ENCODE results near the gene SLC22A15.
"Not testable (repeated sequence)": the region's sequence is repeated elsewhere in the genome, so short reads cannot be mapped to it uniquely, and the experiment has no call there.

Gene SLC22A15

DNA sequence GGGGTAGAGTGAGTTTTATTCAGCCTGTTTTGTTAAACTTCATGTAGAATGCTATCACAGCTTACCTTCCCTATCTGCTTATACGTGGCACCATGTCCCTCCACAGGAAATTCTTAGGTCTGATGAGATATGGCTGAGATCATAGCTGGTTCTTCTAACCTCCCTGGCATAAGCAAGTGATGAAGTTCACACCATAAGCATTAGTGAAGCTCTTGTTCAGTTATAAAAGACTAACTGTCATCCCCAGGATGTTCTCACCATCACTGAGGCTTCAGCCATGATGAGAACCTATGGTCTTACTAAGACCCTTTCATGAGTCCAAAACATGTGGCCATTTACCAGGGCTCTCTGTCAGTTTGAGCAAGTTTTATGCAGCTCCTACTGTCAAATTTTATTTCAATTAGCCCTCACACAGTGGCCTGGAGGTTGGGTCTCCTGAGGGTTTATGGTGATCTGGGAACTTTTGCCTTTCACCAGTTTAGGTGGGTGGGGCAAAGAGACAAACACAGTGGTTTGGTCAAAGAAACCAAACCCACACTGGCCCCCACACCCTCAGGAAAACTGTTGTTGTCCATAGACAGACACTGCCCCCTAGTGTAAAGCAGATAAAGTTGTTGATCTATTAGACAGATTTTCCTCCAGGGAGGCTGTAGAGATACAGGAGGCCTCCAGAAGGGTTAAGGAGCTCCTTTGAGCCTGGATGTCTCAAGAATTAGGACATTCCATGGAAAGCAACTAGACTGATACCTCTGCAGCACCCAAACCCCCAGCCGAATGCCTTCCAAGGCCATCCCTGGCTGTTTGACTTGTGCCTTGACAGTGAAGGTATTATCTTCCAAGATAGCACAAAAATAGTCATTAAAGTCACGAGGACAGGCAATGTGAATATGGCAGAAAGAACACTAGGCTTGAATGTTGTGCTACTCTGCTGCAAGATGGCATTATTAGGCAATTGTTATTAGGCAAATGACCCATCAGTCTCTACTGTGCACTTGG lies 5.0 kb downstream of the SLC22A15 start:
- DNase-seq (ENCODE audit: low read depth in 2 of 2, low spot score in 1 of 2) = no peak

DNA sequence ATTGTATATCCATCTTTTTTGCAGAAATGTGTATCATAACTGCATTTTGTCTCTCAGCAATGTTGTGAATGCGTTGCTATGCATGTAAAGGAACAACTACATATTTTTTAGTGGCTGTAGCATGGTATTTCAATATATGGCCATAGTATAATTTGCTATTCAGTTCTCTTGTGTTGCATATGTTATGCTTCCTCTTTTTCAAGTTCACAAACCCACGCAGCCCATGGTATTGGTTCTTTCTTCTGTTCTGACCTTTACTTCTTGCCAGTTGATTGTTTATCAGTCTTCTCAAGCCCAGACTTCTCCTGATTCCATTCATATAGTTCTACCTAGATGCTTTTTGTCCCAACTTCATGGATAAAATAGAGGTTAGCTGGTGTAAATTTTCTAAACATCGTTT lies 6.1 kb downstream of the SLC22A15 start:
- DNase-seq (ENCODE audit: low read depth in 2 of 2, low spot score in 1 of 2) = no peak

DNA sequence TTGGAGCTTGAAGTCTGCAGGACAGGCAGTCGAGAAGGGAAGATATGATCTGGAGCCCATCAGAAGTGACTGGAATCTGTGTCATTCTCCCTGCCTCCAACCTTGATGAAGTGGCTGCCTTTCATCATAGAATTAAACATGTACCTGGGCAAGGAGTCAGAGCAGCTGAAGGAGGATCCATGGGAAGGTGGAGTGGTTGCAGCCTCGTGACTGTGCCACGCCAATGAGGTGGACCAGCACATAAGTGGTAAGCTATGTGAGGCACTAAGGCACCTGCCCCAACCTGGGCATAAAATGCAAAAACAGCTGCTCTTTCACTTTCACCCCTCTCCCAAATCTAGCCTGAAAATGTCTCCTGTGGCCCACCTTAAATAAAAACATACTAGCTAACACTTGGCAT lies 7.3 kb downstream of the SLC22A15 start:
- DNase-seq (ENCODE audit: low read depth in 2 of 2, low spot score in 1 of 2) = no peak

DNA sequence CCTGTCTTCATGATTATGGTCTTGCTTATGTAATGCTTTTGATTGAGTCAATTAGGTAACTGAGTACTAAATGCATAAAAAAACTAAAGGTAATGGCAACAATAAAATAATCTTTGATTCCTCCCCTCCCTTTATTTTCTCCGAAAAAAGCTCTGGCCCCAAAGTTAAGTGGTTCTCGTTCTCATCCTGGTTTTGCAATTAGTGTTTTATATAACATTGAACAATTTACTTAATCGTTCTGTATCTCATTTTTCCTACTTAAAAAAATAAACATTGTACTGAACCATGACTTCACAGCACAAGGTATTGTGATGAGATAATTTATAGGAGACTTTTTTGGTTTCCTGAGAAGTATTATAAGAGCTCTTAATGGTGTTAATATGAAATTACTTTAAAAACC lies 11.3 kb downstream of the SLC22A15 start:
- no peak for DNase-seq (ENCODE audit: low read depth in 2 of 2, low spot score in 1 of 2)

DNA sequence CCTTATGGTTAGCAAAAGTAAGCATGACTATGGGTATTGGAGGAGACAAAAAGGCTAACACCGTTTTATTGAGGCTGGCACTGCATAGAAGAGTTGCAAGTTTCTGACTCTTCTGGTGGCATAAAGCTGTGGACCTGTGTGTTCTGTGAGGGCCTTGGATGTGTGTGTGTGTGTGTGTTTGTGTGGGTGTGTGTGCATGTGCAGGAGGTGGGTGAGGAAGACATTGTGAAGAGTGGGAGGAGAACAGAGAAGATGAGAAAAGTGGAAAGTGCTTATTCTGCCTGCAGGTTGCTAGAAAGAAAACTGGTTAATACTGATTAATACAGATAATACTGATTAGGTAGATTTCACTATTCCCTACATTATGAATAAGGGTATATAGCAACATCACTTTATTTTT lies 12.6 kb downstream of the SLC22A15 start:
- DNase-seq (ENCODE audit: low read depth in 2 of 2, low spot score in 1 of 2) = no peak

DNA sequence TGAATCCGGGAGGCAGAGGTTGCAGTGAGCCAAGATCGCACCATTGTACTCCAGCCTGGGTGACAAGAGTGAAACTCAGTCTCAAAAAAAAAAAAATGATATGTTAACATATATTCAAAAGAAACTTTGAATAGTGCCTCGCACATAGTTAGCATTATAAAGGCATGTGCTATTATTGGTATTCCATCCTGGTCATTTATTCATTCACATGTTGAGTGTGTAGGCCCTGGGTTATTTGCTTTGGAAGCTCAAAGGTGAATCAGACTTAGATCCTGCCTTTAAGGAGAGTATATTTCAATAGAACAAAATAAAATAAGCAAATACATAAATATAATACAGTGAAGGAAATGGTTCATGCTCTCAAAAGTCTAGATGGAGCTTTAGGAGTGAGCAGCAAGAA lies 13.4 kb downstream of the SLC22A15 start:
- DNase-seq (ENCODE audit: low read depth in 2 of 2, low spot score in 1 of 2) = no peak

DNA sequence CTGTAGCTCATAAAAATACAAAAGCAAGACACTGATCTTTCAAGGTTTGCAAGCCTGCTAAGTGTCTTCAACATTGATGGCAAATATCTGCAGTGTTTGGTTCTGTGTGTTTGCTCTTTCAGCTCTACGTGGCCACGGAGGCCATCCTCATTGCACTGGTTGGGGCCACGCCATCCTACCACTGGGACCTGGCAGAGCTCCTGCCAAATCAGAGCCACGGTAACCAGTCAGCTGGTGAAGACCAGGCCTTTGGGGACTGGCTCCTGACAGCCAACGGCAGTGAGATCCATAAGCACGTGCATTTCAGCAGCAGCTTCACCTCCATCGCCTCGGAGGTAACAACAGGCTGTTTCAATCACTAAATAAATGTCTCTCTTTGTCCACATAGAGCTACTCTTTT lies 15.6 kb downstream of the SLC22A15 start:
- DNase-seq (ENCODE audit: low read depth in 2 of 2, low spot score in 1 of 2) = no peak

DNA sequence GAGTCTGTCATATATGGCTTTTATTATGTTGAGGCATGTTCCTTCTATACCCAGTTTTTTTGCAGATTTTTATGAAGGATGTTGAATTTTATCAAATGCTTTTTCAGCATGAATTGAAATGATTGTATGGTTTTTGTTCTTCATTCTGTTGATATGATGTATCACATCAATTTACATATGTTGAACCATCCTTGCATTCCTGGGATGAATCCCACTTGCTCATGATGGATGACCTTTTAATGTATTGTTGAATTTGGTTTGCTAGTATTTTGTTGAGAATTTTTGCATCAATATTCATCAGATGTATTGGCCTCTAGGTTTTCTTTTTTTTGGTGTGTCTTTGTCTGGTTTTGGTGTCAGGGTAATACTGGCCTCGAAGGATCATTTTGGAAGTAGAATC lies 21.6 kb downstream of the SLC22A15 start:
- not testable (repeated sequence) for DNase-seq (ENCODE audit: low read depth in 2 of 2, low spot score in 1 of 2)

DNA sequence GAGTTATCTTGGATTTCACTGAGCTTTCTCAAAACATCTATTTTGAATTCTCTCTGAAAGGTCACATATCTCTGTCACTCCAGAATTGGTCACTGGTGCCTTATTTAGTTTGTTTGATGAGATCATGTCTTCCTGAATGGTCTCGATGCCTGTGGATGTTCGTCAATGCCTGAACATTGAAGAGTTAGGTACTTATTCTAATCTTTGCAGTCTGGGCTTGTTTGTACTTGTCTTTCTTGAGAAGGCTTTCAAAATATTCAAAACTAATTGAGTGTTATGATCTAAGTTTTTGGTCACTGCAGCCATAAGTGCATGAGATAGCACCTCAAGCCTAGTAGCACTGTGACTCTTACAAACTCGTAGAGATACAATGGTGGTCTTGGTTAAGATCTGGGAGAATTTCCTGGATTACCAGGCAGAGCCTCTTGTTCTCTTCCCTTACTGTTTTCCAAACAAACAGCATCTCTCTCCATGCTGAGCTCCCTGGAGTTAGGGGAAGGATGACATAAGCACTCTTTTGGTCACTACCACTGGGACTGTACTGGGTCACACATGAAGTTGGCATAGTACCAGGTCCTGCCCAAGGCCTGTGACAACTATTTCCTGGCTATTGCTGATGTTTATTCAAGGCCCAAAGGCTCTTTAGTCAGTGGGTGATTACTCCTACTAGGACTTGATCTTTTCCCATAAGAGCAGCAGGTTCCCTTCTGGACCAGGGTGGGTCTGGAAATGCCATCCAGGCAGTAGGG lies 25.6 kb downstream of the SLC22A15 start:
- DNase-seq (ENCODE audit: low read depth in 2 of 2, low spot score in 1 of 2) = no peak

DNA sequence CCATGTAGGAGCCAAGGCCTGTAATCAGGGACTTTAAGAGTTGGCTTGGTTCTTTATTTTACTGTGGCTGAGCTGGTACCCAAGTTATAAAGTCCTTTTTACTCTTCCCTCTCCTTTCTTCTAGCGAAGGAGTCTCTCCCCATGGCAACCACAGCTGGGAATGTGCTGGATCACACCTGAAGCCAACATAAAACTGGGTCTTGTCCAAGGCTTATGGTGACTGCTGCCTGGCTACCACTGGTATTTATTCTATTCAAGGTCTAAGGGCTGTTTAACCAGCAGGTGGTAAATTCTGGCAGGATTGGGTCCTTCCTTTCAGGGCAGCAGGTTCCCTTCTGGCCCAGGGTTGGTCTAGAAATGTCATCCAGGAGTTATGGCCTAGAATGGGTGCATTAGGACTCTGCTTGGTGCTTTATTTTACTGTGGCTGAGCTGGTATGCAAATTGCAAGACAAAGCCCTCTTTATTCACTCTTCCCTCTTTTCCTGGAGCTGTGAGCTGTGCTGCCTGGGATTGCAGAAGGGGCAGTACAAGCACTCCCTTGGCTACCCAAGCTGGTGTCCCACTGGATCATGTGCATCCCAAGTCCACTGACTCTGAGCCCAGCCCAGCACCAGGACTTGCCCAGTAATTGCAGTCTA lies 26.6 kb downstream of the SLC22A15 start:
- no peak for DNase-seq (ENCODE audit: low read depth in 2 of 2, low spot score in 1 of 2)

DNA sequence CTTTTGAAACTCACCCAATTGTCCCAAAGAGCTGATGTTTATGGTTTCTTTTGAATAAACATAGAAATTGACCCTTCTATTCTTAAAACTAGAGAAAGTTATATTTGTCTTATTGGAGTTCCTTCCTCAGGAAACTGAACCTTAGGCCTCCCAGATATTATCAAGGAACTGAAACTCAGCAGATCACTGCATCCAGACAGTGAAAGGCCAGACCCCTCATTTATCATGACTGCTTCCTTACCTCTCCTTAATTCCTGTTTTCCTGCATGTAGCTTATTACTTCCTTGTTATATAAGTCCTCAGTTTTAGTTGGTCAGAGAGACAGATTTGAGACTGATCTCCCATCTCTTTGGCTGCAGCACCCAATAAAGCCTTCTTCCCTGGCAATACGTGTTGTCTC lies 27.5 kb downstream of the SLC22A15 start:
- no peak for DNase-seq (ENCODE audit: low read depth in 2 of 2, low spot score in 1 of 2)

DNA sequence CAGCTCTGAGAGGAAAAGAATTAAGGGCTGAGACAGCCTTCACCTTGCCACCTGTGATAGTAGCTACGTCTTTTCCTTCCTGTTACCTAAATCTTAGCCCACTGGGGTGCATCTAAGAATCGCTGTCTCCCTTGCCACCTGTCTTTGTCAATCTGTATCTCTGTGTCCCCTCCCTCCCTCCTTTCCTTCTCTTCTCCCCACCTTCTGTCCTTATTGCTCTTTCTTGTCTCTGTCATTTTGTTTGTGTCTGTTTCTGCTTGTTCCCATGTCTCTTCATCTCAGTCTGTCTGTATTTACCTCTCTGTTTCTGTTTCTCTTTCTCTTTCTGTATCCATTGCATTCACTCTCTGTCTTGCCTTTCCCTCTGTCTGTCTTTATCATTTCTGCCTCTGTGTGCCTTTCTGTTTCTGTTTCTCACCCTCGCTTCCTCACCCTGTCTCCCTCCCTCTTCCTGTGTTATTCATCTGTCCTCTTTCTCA lies 30.2 kb downstream of the SLC22A15 start:
- DNase-seq (ENCODE audit: low read depth in 2 of 2, low spot score in 1 of 2) = no peak

DNA sequence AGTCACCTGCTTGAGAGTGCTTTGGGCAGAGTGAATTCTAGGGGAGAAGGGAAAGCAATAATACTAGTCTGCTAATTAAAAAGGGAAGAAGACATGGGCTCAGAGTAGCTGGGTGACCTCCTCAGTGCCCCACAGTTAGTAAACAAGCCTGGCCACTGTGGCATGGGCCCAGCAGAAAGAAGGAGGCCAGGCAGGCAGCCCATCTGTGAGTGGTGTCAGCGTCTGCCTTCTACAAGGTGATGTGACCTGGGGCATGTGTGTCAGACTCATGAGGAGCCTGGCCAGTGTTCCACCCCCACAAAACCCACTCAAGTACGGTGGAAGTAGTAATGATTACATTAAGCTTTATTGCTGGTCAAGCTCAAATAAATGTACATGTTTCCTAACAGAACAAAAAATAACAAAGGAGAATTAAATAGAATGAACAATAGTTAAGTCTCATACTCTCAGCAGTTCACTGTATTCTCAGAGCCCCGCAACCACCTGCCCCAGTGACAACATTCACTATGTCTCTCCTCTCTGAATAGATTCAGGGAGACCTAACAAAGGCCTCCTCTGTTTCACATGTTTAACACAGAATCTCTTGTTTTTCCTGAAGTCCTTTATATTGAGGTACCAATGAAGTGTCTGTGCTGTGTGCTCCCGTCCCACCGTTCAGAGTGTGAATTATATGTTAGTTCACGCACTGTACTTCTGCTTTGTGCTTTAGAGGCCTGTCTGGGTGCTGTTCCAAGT lies 32.5 kb downstream of the SLC22A15 start:
- DNase-seq (ENCODE audit: low read depth in 2 of 2, low spot score in 1 of 2) = no peak

DNA sequence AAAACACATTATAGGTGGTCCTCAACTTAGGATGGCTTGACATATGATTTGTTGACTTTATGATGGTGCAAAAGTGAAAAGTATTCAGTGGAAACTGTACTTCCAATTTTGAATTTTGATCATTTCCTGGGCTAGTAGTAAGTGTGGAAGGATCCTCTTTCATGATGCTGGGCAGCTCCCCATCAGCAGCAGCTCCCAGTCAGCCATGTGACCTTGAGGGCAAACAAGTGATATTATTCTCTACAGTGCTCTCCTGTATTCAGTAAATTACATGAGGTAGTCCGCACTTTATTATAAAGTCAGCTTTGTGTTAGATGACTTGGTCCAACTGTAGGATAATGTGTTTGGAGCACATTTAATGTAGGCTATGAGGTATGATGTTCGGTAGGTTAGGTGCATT lies 36.4 kb downstream of the SLC22A15 start:
- DNase-seq (ENCODE audit: low read depth in 2 of 2, low spot score in 1 of 2) = no peak

DNA sequence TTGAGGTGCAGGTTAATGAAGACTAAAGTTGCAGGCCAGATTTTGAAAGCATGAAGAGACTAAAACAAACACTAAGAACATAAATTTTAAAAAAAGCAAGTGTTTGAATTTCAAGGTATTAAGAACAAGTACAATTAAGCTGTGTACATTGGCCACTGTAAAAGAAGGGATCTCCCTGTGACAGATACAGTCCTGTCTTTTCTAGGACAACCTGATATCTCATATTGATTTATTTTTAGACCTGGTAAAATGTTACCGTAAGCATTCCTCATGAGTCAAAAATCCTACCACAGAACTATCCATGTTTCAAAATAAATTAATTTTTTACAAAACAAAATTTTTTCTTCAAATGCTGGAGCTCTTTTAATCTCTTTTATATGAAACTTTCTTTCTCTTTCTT lies 39.4 kb downstream of the SLC22A15 start:
- DNase-seq (ENCODE audit: low read depth in 2 of 2, low spot score in 1 of 2) = no peak

DNA sequence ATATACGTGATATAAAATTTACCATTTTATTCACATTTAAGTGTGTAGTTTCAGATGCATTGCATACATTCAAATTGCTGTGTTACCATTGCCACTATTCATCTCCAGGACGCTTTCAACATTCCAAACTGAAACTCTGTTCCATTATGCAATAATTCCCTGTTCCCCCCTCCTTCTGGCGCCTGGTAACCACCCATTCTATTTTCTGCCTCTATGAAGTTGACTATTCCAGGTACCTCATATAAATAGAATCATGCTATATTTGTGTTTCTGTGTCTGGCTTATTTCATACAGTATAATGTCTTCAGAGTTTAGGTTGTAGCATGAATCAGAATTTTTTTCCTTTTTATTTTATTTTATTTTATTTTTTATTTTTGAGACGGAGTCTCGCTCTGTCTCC lies 41.7 kb downstream of the SLC22A15 start:
- DNase-seq (ENCODE audit: low read depth in 2 of 2, low spot score in 1 of 2) = no peak

DNA sequence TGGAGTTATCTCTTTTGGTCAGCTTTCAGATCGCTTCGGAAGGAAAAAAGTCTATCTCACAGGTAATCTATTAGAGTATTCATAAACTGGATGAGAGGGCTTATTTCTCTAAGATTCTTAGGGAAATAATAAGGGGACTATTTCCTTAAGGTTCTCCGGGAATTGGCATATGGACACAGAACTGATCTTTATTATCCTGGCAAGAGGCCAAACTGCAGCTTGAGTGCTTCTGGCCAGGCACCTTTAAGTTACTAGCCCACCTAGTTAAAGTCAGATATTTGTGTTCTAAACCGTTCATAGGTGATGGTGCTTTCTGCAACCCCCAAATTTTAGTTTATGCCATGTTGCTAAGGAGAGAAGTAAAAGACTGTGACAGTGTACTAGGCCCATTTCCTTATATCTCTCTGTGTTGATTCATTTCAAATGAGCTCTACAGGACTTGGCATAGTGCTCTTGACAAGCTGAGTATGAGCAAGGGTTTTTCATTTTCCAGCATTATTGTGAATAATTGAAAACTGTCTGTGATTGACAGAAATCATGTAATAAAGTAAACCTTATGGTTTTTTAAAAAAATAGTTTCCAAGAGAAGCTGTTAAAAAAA lies 43.4 kb downstream of the SLC22A15 start:
- no peak for DNase-seq (ENCODE audit: low read depth in 2 of 2, low spot score in 1 of 2)

DNA sequence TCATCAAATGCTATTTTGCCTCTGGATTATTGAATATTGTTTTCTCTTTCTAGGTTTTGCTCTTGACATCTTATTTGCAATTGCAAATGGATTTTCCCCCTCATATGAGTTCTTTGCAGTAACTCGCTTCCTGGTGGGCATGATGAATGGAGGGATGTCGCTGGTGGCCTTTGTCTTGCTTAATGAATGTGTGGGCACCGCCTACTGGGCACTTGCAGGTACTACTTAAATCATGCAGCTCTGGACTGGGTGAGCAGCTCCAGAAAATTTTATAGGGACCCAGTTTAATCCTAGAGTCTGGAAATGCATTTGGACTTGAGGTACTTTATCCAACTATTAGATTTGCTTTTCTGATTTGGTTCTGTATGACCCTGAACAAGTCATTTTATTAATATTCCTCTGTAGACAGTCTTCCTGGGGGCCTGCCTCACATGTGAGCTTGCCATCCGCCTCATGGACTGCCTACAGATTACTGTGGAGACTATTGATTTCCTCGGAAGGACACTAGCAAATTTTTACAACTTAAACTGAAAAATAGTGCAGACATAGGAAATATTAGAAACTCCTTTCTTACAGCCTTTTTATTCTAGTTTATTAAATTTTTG lies 44.5 kb downstream of the SLC22A15 start:
- DNase-seq (ENCODE audit: low read depth in 2 of 2, low spot score in 1 of 2) = peak in 1 of 2 donors; percentile 6

DNA sequence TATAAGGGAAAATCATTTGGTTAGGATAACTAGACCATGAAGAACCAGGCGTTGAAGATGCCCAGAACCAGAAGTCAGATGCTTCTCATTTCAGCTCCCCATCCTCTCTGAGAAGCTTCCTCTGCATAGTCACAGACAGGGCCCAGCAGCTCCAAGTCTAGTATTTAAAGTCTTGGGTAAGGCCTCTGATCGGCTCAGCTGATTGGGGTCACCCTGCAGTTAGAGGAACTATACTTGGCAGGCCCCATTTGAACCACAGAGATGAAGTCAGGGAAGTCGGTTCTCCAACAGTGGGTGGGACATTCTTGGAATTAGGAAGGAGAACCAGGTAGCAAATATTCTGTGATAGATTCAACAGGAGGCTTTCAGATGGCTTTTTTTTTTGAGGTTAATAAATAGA lies 48.3 kb downstream of the SLC22A15 start:
- no peak for DNase-seq (ENCODE audit: low read depth in 2 of 2, low spot score in 1 of 2)

DNA sequence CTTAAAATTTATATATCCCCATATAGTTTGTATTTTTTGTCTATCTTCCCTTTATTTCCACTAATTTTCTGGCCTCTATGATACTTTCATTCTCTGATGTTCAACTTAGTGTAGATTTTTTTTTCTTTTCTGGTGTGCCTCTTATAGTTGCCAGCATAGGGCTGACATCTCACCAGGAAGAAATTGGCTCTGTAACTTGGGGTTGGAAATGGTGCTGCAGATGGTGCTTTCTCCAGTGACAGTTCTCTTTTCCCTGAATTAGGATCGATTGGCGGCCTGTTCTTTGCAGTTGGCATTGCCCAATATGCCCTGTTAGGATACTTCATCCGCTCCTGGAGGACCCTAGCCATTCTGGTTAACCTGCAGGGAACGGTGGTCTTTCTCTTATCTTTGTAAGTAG lies 50.3 kb downstream of the SLC22A15 start:
- DNase-seq (ENCODE audit: low read depth in 2 of 2, low spot score in 1 of 2) = no peak

All from stimulated activated CD8-positive, alpha-beta memory T cell treated with anti-CD3 and anti-CD28 coated beads, Interleukin-4, amount 100 ng/mL, for 4 hours (primary cell).